K562 (cell line): Measurements from ENCODE around the gene PPFIA3. TPM values are rescaled to one million over a fixed set of nuclear protein-coding genes. Genes with fewer than 3 reads are reported as not detected.

Source experiments
- BRD4 ChIP-seq: fragments of 200-600 bp; sonication (generic); IDR thresholded peaks from 2 replicates; pipeline ENCODE4 v1.6.1; 2017; ENCODE audit warnings: inconsistent platforms
- BRD9 ChIP-seq: fragments of 450-650 bp; IDR thresholded peaks from 2 replicates; pipeline ENCODE4 v1.6.1; 2018; ENCODE audit warnings: low read depth; ENCODE audit not compliant: partially characterized antibody
- CHD2 ChIP-seq: IDR thresholded peaks from 2 replicates; pipeline ENCODE4 v1.6.1; 2011; ENCODE audit warnings: low read depth, low read length
- CREM ChIP-seq: IDR thresholded peaks from 2 replicates; pipeline ENCODE4 v1.6.1; 2014; ENCODE audit warnings: antibody characterized with exemption, low read depth
- DPF2 ChIP-seq: fragments of 450-650 bp; IDR thresholded peaks from 2 replicates; pipeline ENCODE4 v1.6.1; 2016
- EP300 ChIP-seq: IDR thresholded peaks from 2 replicates; pipeline ENCODE4 v1.6.1; 2012; ENCODE audit warnings: low read length, improper control_type of control experiment
- EZH2 ChIP-seq: IDR thresholded peaks from 2 replicates; pipeline ENCODE4 v1.6.1; 2012; ENCODE audit warnings: low read depth, mild to moderate bottlenecking, inconsistent platforms, low read length, borderline replicate concordance
- FOXJ3 ChIP-seq: sonication (generic); formaldehyde crosslinking; IDR thresholded peaks from 2 replicates; pipeline ENCODE4 v1.4.0; 2020; ENCODE audit warnings: mild to moderate bottlenecking, missing genetic modification reagents
- HEY1 ChIP-seq: fragments of 250-450 bp; sonication (Bioruptor Pico); IDR thresholded peaks from 2 replicates; pipeline ENCODE4 v1.5.0; 2020; ENCODE audit warnings: mild to moderate bottlenecking, moderate library complexity, borderline replicate concordance
- ILF3 ChIP-seq: fragments of 450-650 bp; IDR thresholded peaks from 2 replicates; pipeline ENCODE4 v1.6.1; 2018; ENCODE audit warnings: antibody characterized with exemption, mild to moderate bottlenecking, moderate library complexity, borderline replicate concordance
- KLF10 ChIP-seq: fragments of 250-450 bp; sonication (Bioruptor Pico); IDR thresholded peaks from 2 replicates; pipeline ENCODE4 v1.6.1; 2021; ENCODE audit warnings: matching md5 sums
- NEUROD1 ChIP-seq: fragments of 150-350 bp; IDR thresholded peaks from 2 replicates; pipeline ENCODE4 v1.6.1; 2014; ENCODE audit warnings: borderline replicate concordance, low read length, low read depth; ENCODE audit not compliant: partially characterized antibody
- NR4A1 ChIP-seq, 2 experiments: fragments of 250-450 bp in 1 of 2; fragments of 450-650 bp in 1 of 2; sonication (Bioruptor Pico) in 1 of 2; IDR thresholded peaks; 2 replicates each; pipeline versions ENCODE4 v1.4.0 to v1.6.1; 2016 to 2020; ENCODE audit warnings: mild to moderate bottlenecking in 2 of 2, missing compliant biosample characterization in 1 of 2, missing genetic modification characterization in 1 of 2, moderate library complexity in 1 of 2
- POLR2AphosphoS5 ChIP-seq: IDR thresholded peaks from 2 replicates; pipeline ENCODE4 v1.6.1; 2011; ENCODE audit warnings: mild to moderate bottlenecking, low read depth, low read length, moderate library complexity; ENCODE audit not compliant: control insufficient read depth, insufficient read depth
- RHOXF2B ChIP-seq: fragments of 250-450 bp; sonication (Bioruptor Pico); conservative IDR thresholded peaks from 2 replicates; pipeline ENCODE4 v1.5.1; 2021
- RUNX1 ChIP-seq: sonication (generic); IDR thresholded peaks from 2 replicates; pipeline ENCODE4 v1.6.1; 2016; ENCODE audit warnings: antibody characterized with exemption, low read depth
- SMAD3 ChIP-seq: fragments of 450-650 bp; formaldehyde crosslinking; conservative IDR thresholded peaks from 2 replicates; pipeline ENCODE4 v1.4.0; 2020; ENCODE audit warnings: mild to moderate bottlenecking
- SMC3 ChIP-seq: conservative IDR thresholded peaks from 2 replicates; pipeline ENCODE4 v1.6.1; 2011; ENCODE audit warnings: low read depth, low read length, improper control_type of control experiment; ENCODE audit not compliant: insufficient read depth
- SP2 ChIP-seq: IDR thresholded peaks from 2 replicates; pipeline ENCODE4 v1.6.1; 2011; ENCODE audit warnings: mild to moderate bottlenecking, low read depth, low read length, moderate library complexity; ENCODE audit not compliant: poor library complexity, severe bottlenecking; ENCODE audit errors: extremely low read depth
- SRF ChIP-seq, 2 experiments: fragments of 250-450, 450-650 bp in 1 of 2; sonication (Bioruptor Pico) in 1 of 2; sonication (generic) in 1 of 2; formaldehyde crosslinking; IDR thresholded peaks; 2 replicates each; pipeline versions ENCODE4 v1.5.0 to v1.5.1; 2020 to 2022; ENCODE audit warnings: mild to moderate bottlenecking in 1 of 2, missing genetic modification reagents in 1 of 2
- ZBTB26 ChIP-seq: fragments of 450-650 bp; formaldehyde crosslinking; IDR thresholded peaks from 2 replicates; pipeline ENCODE4 v1.4.0; 2022; ENCODE audit warnings: missing genetic modification characterization
- ZNF239 ChIP-seq: fragments of 250-450 bp; sonication (Bioruptor Pico); IDR thresholded peaks from 2 replicates; pipeline ENCODE4 v1.4.0; 2020; ENCODE audit warnings: mild to moderate bottlenecking
- ZNF253 ChIP-seq: fragments of 250-450 bp; sonication (Bioruptor Pico); conservative IDR thresholded peaks from 2 replicates; pipeline ENCODE4 v1.6.1; 2021; ENCODE audit warnings: mild to moderate bottlenecking
- ZSCAN32 ChIP-seq: fragments of 450-650 bp; formaldehyde crosslinking; IDR thresholded peaks from 2 replicates; pipeline ENCODE4 v1.4.0; 2020; ENCODE audit warnings: mild to moderate bottlenecking, moderate library complexity
- polyA plus RNA-seq, 8 experiments: library from polyadenylated mRNA; depleted of rRNA in 4 of 8; stranded (reverse) in 5 of 8; unstranded in 3 of 8; fragments of >200 nt; fragmentation: Nextera tagmentation in 2 of 8; fragmentation: Illumina TruSeq in 1 of 8; extraction: Ambion mirVana in 2 of 8; extraction: Trizol in 1 of 8; gene quantifications; 2 replicates each; pipeline versions ENCODE4 v1.2.1 to v1.2.3, GENCODE V29; 2011 to 2014; ENCODE audit warnings: inconsistent platforms in 1 of 8, missing spikeins in 1 of 8
- total RNA-seq, 7 experiments: library from RNA; depleted of rRNA in 6 of 7; stranded (reverse); fragments of >200 nt in 6 of 7; fragmentation: Illumina TruSeq in 2 of 7; extraction: Trizol in 2 of 7; gene quantifications; 2 replicates each; pipeline versions ENCODE4 v1.2.1 to v1.2.3, GENCODE V29; 2011 to 2021; ENCODE audit warnings: low replicate concordance in 1 of 7
- TF ChIP-seq, protein P1 (sequence below): sonication (generic); formaldehyde crosslinking; IDR thresholded peaks from 2 replicates; pipeline ENCODE4 v1.9.0; 2022; ENCODE audit warnings: mild to moderate bottlenecking, missing genetic modification reagents
- TF ChIP-seq, protein P2 (sequence below): fragments of 250-450 bp; sonication (Bioruptor Pico); IDR thresholded peaks from 2 replicates; pipeline ENCODE4 v1.5.1; 2021; ENCODE audit warnings: mild to moderate bottlenecking
- TF ChIP-seq, protein P3 (sequence below), 2 experiments: fragments of 450-650 bp in 1 of 2; sonication (generic) in 1 of 2; formaldehyde crosslinking; conservative IDR thresholded peaks; 2 replicates each; pipeline versions ENCODE4 v1.4.0 to v1.8.1; 2020 to 2022; ENCODE audit warnings: mild to moderate bottlenecking in 1 of 2, missing genetic modification reagents in 1 of 2

Gene PPFIA3
- total and polyA plus RNA-seq, 9 of the 15 experiments (the other 6 are each of a cell fraction or from before 2014, with no cell fraction given) = 0.10 to 53.0 (median 17.6) TPM

DNA sequence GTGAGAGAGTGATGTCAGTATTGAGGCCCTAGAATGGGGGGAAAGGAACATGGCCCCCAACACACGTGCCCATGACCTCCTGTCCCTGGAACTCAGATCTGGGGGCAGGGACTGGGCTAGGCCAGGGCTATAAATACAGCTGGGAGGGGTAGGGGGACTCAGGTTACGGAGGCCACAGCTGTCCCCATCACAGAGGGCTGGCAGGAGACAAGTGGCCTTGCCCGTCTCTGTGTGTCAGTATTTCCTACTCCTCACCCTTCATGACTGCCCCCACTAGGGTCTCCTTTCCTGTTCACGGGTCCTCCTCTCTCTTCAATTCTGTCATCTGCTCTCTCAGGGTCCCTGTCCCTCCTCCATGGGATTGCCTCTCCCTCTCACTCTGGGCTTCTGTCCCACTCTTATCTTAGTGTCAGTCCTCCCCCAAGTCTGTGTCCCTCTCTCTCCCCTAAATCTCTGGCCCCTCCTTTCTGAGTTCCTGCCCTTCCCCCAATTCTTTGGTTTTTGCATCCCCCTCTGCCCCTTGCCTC, 36.5 kb downstream of the PPFIA3 start (continued):
- TF ChIP-seq, protein P1, sequence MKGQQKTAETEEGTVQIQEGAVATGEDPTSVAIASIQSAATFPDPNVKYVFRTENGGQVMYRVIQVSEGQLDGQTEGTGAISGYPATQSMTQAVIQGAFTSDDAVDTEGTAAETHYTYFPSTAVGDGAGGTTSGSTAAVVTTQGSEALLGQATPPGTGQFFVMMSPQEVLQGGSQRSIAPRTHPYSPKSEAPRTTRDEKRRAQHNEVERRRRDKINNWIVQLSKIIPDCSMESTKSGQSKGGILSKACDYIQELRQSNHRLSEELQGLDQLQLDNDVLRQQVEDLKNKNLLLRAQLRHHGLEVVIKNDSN = peak; percentile 63
- TF ChIP-seq EZH2 = no peak
- TF ChIP-seq SMAD3 = no peak
- TF ChIP-seq ILF3 = no peak
- TF ChIP-seq BRD9 = peak; percentile 9
- TF ChIP-seq RUNX1 = no peak
- peak; percentile 39 for TF ChIP-seq CREM
- TF ChIP-seq POLR2AphosphoS5 = 0 out of 2 replicates have a peak, but pooled peaks have one; percentile 31
- TF ChIP-seq CHD2 = no peak
- no peak for TF ChIP-seq ZNF253 (CRISPR knock-in tag)
- TF ChIP-seq DPF2 = peak; percentile 83
- TF ChIP-seq EP300 = peak; percentile 36; the same call in 1 of the 2 replicates
- no peak for TF ChIP-seq NR4A1 (CRISPR knock-in tag; IDR thresholded peaks at IDR 0.05)
- TF ChIP-seq NR4A1 (tag; IDR thresholded peaks at IDR 0.05) = peak; percentile 64; the same call in 1 of the 2 replicates
- peak; percentile 51; the same call in 1 of the 2 replicates for TF ChIP-seq ZBTB26 (CRISPR knock-in tag)
- no peak for TF ChIP-seq KLF10
- no peak for TF ChIP-seq RHOXF2B (CRISPR knock-in tag)
- no peak for TF ChIP-seq ZSCAN32
- no peak for TF ChIP-seq SRF (CRISPR knock-in tag; IDR thresholded peaks at IDR 0.05)
- TF ChIP-seq, protein P2, sequence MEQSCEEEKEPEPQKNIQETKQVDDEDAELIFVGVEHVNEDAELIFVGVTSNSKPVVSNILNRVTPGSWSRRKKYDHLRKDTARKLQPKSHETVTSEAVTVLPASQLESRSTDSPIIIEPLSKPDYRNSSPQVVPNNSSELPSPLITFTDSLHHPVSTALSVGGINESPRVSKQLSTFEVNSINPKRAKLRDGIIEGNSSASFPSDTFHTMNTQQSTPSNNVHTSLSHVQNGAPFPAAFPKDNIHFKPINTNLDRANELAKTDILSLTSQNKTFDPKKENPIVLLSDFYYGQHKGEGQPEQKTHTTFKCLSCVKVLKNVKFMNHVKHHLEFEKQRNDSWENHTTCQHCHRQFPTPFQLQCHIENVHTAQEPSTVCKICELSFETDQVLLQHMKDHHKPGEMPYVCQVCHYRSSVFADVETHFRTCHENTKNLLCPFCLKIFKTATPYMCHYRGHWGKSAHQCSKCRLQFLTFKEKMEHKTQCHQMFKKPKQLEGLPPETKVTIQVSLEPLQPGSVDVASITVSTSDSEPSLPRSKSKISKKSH (CRISPR knock-in tag) = no peak
- TF ChIP-seq FOXJ3 = no peak
- TF ChIP-seq, protein P3, sequence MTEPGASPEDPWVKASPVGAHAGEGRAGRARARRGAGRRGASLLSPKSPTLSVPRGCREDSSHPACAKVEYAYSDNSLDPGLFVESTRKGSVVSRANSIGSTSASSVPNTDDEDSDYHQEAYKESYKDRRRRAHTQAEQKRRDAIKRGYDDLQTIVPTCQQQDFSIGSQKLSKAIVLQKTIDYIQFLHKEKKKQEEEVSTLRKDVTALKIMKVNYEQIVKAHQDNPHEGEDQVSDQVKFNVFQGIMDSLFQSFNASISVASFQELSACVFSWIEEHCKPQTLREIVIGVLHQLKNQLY (CRISPR knock-in tag; conservative IDR thresholded peaks at IDR 0.05) = no peak
- no peak for TF ChIP-seq ZNF239 (CRISPR knock-in tag)
- TF ChIP-seq SMC3 = no peak
- no peak for TF ChIP-seq HEY1
- no peak for TF ChIP-seq SP2
- no peak for TF ChIP-seq BRD4
- TF ChIP-seq NEUROD1 = no peak
